ENCODE measurements around the gene DBNL. TPM values are rescaled to one million over a fixed set of nuclear protein-coding genes. Genes with fewer than 3 reads are reported as not detected.
A peak's percentile ranks its signal among the peaks of the same experiment; 100 is the strongest.

The DBNL gene
- total RNA-seq, 4 donors from 2014 or later: 92.2 to 132 (median 124) TPM

DNA sequence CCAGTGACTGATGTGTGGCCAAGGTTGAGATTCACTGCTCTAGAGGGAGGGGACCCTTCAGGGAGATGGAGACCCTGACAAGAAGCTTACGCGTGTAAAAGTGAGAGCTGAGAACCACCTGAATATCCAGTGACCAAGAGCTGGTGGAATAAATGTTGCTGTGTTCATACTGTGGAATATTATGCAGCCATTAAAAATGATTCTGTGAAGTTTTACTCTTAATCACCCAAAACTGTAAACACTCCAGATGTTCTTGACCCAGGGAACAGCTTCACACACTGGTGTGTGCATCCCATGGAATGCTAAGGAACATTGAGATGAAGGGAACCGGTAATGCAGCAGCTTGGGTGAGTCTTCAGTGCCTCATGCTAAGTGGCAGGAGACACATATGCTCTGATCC lies 42.1 kb downstream of the DBNL start:
- Histone ChIP-seq H3K4me3 (no peak overlapping the region), H3K36me3 (no peaks in the 10 kb centered on the region), H3K27me3 (no peaks in the 10 kb centered on the region), H3K4me1 (peaks cover 0 to 76% (median 32%) of the 10 kb centered on the region in 3 donors), H3K27ac (peak overlapping the region in 3 of 4 donors; percentile 88 to 94 (median 89)), H3K9me3 (no peaks in the 10 kb centered on the region)
- TF ChIP-seq POLR2AphosphoS5 (IDR thresholded peaks at IDR 0.05) (no peak), EP300 (IDR thresholded peaks at IDR 0.05) (no peak), POLR2A (IDR thresholded peaks at IDR 0.05) (no peak), CTCF (IDR thresholded peaks at IDR 0.05) (no peak)
- no peak for ATAC-seq
- WGBS, 2 donors (ENCODE audit: low coverage in 1 of 2): 100% methylated on average over 3 of the region's 3 CpGs

DNA sequence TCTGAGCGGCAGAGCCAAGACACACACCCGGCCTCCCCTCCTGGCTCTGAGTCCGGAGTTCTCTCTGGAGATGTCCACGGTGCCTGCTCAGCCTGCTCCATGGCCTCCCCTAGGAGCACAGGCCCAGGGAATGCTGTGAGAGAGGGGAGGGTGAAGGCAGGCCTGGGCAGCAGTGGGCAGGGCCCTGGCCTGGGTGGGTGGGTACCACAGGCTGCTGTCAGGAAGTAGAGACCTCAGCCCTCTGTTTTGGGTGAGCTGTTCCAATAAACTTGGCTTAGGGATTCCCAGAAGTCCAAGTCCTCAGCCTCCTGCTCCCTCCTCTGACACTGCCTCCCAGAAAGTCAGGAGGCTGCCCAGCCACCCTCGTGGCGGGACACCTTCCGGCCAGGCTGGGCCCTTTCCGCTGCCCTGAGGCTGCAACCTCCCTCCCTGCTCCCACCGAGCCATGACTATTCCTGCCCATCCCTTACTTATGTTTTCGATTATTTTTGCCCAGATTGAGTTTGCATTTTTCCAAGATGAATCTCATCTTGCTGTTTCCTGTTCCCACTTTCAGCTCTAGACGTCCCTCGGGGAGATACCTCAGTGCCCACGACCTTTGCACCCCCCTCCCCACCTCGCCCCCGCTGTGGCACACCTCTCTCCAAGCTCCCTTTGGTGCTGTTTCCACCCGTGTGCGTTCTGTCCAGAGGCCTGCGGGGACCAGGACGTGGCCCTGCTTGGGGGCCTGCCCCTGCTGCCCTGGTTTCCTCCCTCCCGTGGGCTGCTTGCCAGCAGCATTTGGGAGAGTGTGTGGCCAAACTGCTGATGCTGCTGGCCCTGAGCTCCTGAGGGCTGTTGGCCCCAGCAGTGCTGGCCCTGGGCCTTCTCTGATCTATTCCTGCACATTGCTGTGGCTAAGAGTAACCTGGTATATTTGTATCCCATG lies 43.7 kb downstream of the DBNL start:
- WGBS, 2 donors (ENCODE audit: low coverage in 1 of 2): 18 to 20% methylated on average over 14 to 19 of the region's 20 CpGs
- peaks cover 0 to 79% (median 32%) of the 10 kb centered on the region in 3 donors for H3K4me1 ChIP-seq
- H3K27me3 ChIP-seq: no peaks in the 10 kb centered on the region
- H3K9me3 ChIP-seq: no peaks in the 10 kb centered on the region
- peak; percentile 74 for ATAC-seq
- H3K4me3 ChIP-seq: no peak overlapping the region
- H3K27ac ChIP-seq: peak overlapping the region; percentile 77 to 94 (median 88)
- H3K36me3 ChIP-seq: no peaks in the 10 kb centered on the region
- TF ChIP-seq POLR2AphosphoS5 (IDR thresholded peaks at IDR 0.05) (peak; percentile 48), POLR2A (IDR thresholded peaks at IDR 0.05) (no peak), EP300 (IDR thresholded peaks at IDR 0.05) (no peak)

- Histone ChIP-seq H3K36me3 (no peaks in the 10 kb centered on the region), H3K9me3 (no peaks in the 10 kb centered on the region), H3K4me1 (peaks cover 0 to 66% (median 18%) of the 10 kb centered on the region in 3 donors), H3K27me3 (no peaks in the 10 kb centered on the region), H3K4me3 (no peak overlapping the region), H3K27ac (peak overlapping the region in 2 of 4 donors; percentile 27 to 30)
- WGBS, 2 donors (ENCODE audit: low coverage in 1 of 2): 70 to 91% methylated on average over 2 to 4 of the region's 6 CpGs
- ATAC-seq: no peak
- no peak for TF ChIP-seq POLR2A (IDR thresholded peaks at IDR 0.05)
- TF ChIP-seq CTCF (IDR thresholded peaks at IDR 0.05): no peak
Measured at GRCh38 chr7:44093102-44093641, 48.7 kb downstream of the DBNL start.

GRCh38 chr7:44094365-44094764 lies 49.9 kb downstream of the DBNL start:
- Histone ChIP-seq H3K4me3 (no peak overlapping the region), H3K27ac (peak overlapping the region in 3 of 4 donors; percentile 27 to 60 (median 30)), H3K27me3 (no peaks in the 10 kb centered on the region), H3K9me3 (no peaks in the 10 kb centered on the region), H3K4me1 (peaks cover 0 to 56% (median 12%) of the 10 kb centered on the region in 3 donors), H3K36me3 (no peaks in the 10 kb centered on the region)
- TF ChIP-seq CTCF (IDR thresholded peaks at IDR 0.05) (no peak), POLR2AphosphoS5 (IDR thresholded peaks at IDR 0.05) (no peak), EP300 (IDR thresholded peaks at IDR 0.05) (no peak), POLR2A (IDR thresholded peaks at IDR 0.05) (no peak)
- ATAC-seq: no peak
- 33 to 42% methylated on average over 2 of the region's 2 CpGs for WGBS, 2 donors (ENCODE audit: low coverage in 1 of 2)

DNA sequence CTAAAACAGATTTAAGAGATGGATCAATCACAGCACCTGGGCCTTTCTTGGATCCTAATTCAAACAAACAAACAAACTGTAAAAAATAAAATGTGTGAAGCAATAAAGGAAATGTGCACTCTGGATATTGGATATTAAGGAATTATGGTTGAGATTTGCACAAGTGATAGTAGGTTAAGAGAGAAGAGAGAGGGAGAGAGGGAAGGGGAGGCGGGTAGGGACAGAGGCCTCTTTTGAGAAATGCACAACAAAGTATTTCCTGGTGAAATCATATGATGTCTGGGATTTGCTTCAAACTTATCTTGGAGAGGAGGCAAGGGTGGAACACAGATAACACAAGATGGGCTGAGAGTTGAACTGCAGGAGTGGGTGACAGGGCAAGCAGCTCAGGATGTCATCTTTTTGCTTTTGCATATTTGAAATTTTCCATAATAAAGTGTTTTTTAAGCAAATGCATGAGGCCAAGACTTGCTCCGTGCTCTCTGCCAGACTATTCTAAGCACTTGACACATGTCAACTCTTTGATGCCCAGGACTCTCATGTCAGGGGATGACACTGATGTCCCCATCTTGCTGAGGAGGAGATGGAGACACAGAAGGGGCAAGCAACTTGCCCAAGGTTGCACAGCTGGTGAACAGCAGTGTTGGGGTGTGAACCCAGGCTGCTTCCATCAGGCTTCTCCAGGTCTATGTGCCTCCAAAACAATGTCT lies 50.5 kb downstream of the DBNL start:
- no peak for TF ChIP-seq EP300 (IDR thresholded peaks at IDR 0.05)
- TF ChIP-seq POLR2AphosphoS5 (IDR thresholded peaks at IDR 0.05): no peak
- TF ChIP-seq POLR2A (IDR thresholded peaks at IDR 0.05): no peak
- TF ChIP-seq CTCF (IDR thresholded peaks at IDR 0.05): no peak
- H3K36me3 ChIP-seq: no peaks in the 10 kb centered on the region
- peaks cover 0 to 56% (median 9%) of the 10 kb centered on the region in 3 donors for H3K4me1 ChIP-seq
- H3K9me3 ChIP-seq: no peaks in the 10 kb centered on the region
- peak overlapping the region in 3 of 4 donors; percentile 27 to 60 (median 28) for H3K27ac ChIP-seq
- H3K27me3 ChIP-seq: no peaks in the 10 kb centered on the region
- 36 to 39% methylated on average over 1 to 2 of the region's 2 CpGs for WGBS, 2 donors (ENCODE audit: low coverage in 1 of 2)
- H3K4me3 ChIP-seq: no peak overlapping the region
- peak; percentile 25 for ATAC-seq
